GM12872 (cell line): ENCODE data around the gene LRRK2.

Experiments used
- TF ChIP-seq, protein P1 (sequence below): IDR thresholded peaks from 3 replicates; pipeline ENCODE4 v1.5.1; 2011; ENCODE audit warnings: low read depth, mild to moderate bottlenecking, low read length, moderate library complexity; ENCODE audit not compliant: insufficient read depth

Gene LRRK2

DNA sequence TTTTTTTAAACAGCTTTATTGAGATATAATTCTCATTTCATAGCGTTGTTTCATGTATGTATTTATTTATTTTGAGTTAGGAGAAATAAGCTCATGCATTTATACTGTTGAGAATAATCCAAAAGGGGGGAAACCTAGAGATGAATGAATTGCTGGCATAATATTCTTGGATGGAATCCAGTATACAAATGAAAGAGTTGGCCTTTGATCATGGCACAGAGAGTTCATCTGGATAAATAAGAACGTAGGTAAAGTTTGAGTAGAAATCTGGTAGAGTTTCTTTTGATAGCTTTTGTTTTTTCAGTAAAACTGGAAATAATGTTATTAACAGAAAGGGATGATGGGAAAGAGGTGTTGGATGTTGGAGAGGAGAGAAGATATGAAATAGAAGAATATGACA is 166.2 kb downstream of the LRRK2 start:
- TF ChIP-seq, protein P1, sequence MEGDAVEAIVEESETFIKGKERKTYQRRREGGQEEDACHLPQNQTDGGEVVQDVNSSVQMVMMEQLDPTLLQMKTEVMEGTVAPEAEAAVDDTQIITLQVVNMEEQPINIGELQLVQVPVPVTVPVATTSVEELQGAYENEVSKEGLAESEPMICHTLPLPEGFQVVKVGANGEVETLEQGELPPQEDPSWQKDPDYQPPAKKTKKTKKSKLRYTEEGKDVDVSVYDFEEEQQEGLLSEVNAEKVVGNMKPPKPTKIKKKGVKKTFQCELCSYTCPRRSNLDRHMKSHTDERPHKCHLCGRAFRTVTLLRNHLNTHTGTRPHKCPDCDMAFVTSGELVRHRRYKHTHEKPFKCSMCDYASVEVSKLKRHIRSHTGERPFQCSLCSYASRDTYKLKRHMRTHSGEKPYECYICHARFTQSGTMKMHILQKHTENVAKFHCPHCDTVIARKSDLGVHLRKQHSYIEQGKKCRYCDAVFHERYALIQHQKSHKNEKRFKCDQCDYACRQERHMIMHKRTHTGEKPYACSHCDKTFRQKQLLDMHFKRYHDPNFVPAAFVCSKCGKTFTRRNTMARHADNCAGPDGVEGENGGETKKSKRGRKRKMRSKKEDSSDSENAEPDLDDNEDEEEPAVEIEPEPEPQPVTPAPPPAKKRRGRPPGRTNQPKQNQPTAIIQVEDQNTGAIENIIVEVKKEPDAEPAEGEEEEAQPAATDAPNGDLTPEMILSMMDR = no peak

DNA sequence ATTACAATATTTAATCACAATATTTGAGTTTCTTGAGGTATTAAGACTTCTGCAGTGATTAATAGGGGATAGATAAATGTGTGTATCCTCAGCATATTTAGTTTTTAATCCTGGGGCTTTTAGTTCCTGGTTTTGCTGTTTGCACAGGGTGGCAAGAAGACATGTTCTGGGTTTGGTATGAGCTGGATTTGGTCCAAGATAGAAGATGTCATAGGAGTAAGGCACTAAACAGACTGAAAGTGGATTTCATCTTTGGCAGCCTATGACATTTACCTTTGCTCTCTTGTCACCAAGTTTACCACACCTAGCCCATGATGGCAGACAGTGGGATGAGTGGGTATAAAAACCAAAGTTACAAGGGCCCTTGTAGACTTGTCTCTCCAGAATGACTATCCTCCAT is 168.2 kb downstream of the LRRK2 start:
- TF ChIP-seq, protein P1 = no peak

DNA sequence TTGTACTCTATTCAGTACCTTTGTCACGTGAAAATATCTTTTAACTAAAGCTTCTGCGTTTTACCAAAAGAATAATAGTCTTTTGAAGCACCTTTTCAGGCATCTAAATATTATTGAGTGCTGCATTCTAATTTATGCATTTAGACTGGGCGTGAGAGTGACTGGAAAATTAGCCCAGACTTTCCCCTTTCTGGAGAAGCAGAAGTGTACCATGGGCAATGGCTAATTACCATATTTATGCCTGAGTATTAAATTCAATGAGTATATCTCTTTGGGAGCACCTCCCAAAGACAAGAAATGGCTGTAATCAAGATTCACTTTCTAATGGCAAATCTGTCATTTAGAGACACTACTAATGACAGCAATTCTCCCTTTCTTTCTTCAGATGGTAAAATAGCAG is 174.9 kb downstream of the LRRK2 start:
- TF ChIP-seq, protein P1 = no peak

DNA sequence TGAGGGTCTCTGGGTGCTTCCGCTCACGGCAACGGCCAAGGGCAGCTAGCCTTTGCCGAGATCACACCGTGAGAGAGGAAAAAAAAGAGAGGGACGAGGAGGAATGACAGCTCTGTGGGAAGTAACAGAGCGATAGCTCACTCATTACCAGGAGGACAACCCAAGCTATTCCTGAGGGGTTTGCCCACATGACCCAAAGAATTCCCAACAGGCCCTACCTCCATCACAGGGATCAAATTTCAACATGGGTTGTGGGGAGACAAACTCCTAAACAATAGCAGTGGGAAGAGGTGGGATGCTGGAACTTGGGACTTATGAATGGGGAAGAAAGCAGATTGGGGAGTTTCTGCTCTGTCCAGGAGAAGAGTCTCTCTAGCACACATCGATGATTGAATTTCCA is 180.6 kb downstream of the LRRK2 start:
- TF ChIP-seq, protein P1 = no peak
